ENCODE data around the gene KDM2B. TPM values are rescaled to one million over a fixed set of nuclear protein-coding genes. Genes with fewer than 3 reads are reported as not detected.

Gene KDM2B
- total and polyA plus RNA-seq, 2 experiments from 2014 or later, result 59.4 to 161 TPM

- Histone ChIP-seq H3K27ac (ENCODE audit: low read depth) (no peak overlapping the region), H3K4me3 (no peak overlapping the region), H3K27me3 (ENCODE audit: insufficient read depth) (no peaks in the 10 kb centered on the region), H3K4me2 (no peak overlapping the region), H3K36me3 (ENCODE audit: insufficient read depth) (0 out of 2 replicates have a peak, but pooled peaks cover 6% of the 10 kb centered on the region), H3K79me2 (replicated peaks; ENCODE audit: insufficient read depth) (peaks cover 100% of the 10 kb centered on the region), H3F3A (replicated peaks; ENCODE audit: low read depth) (0 out of 2 replicates have a peak, but pooled peaks cover 9% of the 10 kb centered on the region), H4K20me1 (replicated peaks; ENCODE audit: insufficient read depth) (peaks cover 65% of the 10 kb centered on the region), H3K4me1 (ENCODE audit: insufficient read depth) (peaks cover 5% of the 10 kb centered on the region; the same call in 1 of the 2 replicates), H2AFZ (no peak overlapping the region), H3K9me2 (ENCODE audit: insufficient read depth) (no peaks in the 10 kb centered on the region)
- no peak for TF ChIP-seq ETS1 (IDR thresholded peaks at IDR 0.05)
- TF ChIP-seq JUNB (IDR thresholded peaks at IDR 0.05; ENCODE audit: unreplicated experiment), result no peak
- TF ChIP-seq POLR2AphosphoS5 (IDR thresholded peaks at IDR 0.05; ENCODE audit: low read depth), result no peak
- no peak for TF ChIP-seq STAT1 (IDR thresholded peaks at IDR 0.05; ENCODE audit: unreplicated experiment)
- TF ChIP-seq ZNF331 (CRISPR knock-in tag; IDR thresholded peaks at IDR 0.05; ENCODE audit: low read depth), result no peak
- no peak for TF ChIP-seq EZH2phosphoT487 (IDR thresholded peaks at IDR 0.05; ENCODE audit: unreplicated experiment)
- no peak for TF ChIP-seq CREB1 (CRISPR knock-in tag; IDR thresholded peaks at IDR 0.05; ENCODE audit: low read depth)
- TF ChIP-seq NANOG (IDR thresholded peaks at IDR 0.05; ENCODE audit: borderline replicate concordance), result no peak
- no peak for TF ChIP-seq ZNF462 (CRISPR knock-in tag; IDR thresholded peaks at IDR 0.05)
- no peak for TF ChIP-seq CTCF (conservative IDR thresholded peaks at IDR 0.05; ENCODE audit: low read depth in 2 of 2)
- TF ChIP-seq REST (IDR thresholded peaks at IDR 0.05; ENCODE audit: unreplicated experiment), result no peak
- no peak for TF ChIP-seq ZNF114 (CRISPR knock-in tag; IDR thresholded peaks at IDR 0.05)
- TF ChIP-seq EZH2 (IDR thresholded peaks at IDR 0.05; ENCODE audit: low read depth, unreplicated experiment), result no peak
- ATAC-seq, result no peak
- Mint-ChIP-seq H3K4me1 (peaks cover 22% of the 10 kb centered on the region), H3K9me3 (no peaks in the 10 kb centered on the region; the same call in 2 of the 3 replicates), H3K27me3 (ENCODE audit: insufficient read depth, low read depth, poor library complexity) (peaks cover 12% of the 10 kb centered on the region), H3K27ac (no peak overlapping the region), H3K4me3 (no peak overlapping the region), H3K36me3 (ENCODE audit: low read depth) (peaks cover 21% of the 10 kb centered on the region)
- DNase-seq (ENCODE audit: low spot score), result no peak
These were observed 119.8 kb downstream of the KDM2B start for GRCh38 chr12:121461048-121461447.

All from GM23338 (cell line).